Astrocyte of the spinal cord (primary cell): Measurements from ENCODE around the gene EIF5A2.
"Not testable (repeated sequence)": the region's sequence is repeated elsewhere in the genome, so short reads cannot be mapped to it uniquely, and the experiment has no call there.

Experiments
- DNase-seq: peaks from one replicate; pipeline ENCODE4 v3.0.0; 2011; ENCODE audit warnings: low read depth, low spot score
- H3K4me3 ChIP-seq: 2 replicates; pipeline ENCODE4 v1.5.1; 2011; ENCODE audit warnings: low read depth, mild to moderate bottlenecking, low read length, moderate library complexity
- in situ Hi-C: cut with HindIII; loops from 2 replicates; pipeline ENCODE4 v1.10.0; 2017; ENCODE audit warnings: low sequenced_read_pairs
- TF ChIP-seq, protein P1 (sequence below): IDR thresholded peaks from 2 replicates; pipeline ENCODE4 v1.5.1; 2012; ENCODE audit warnings: low read depth, mild to moderate bottlenecking, low read length, inconsistent platforms

Gene EIF5A2

DNA sequence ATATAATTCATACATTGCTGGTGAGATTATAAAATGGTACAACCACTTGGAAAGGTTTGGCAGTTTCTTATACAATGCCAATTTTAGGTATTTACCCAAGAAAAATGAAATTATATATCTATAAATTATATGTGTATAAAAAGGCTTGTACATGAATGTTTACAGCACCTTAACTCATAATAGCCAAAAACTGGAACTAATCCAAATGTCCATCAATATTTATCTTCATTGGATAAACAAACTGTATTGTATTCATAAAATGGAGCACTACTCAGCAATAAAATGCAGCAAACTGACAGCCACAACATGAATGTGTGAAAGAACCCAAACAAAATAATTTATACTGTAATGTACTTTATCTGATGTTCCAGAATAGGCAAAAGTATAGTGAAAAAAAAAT, 33.6 kb upstream of the EIF5A2 start:
- H3K4me3 ChIP-seq, result no peak overlapping the region
- in situ Hi-C loops, result no loop called here
- TF ChIP-seq, protein P1, sequence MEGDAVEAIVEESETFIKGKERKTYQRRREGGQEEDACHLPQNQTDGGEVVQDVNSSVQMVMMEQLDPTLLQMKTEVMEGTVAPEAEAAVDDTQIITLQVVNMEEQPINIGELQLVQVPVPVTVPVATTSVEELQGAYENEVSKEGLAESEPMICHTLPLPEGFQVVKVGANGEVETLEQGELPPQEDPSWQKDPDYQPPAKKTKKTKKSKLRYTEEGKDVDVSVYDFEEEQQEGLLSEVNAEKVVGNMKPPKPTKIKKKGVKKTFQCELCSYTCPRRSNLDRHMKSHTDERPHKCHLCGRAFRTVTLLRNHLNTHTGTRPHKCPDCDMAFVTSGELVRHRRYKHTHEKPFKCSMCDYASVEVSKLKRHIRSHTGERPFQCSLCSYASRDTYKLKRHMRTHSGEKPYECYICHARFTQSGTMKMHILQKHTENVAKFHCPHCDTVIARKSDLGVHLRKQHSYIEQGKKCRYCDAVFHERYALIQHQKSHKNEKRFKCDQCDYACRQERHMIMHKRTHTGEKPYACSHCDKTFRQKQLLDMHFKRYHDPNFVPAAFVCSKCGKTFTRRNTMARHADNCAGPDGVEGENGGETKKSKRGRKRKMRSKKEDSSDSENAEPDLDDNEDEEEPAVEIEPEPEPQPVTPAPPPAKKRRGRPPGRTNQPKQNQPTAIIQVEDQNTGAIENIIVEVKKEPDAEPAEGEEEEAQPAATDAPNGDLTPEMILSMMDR, result no peak
- no peak for DNase-seq

DNA sequence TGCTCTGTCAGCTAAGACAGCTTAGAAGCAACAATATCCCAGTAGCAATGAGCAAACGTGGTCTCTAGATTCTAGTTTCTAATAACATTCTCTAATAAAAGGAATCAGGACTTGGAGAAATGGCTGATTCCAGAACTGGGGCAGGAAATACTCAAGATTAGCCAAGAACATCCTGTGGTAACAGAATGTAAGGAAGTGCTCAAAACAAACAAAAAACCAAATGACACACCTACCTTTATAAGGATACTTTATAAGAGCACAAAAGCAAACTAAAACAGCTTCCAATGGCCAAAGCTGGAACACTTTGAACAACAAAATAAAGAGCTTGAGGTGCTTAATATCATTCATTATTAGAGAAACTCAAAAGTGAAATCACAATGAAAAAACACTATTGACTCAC, 33.1 kb upstream of the EIF5A2 start:
- TF ChIP-seq, protein P1, result no peak
- no peak for DNase-seq
- H3K4me3 ChIP-seq, result no peak overlapping the region
- in situ Hi-C loops, result no loop called here

GRCh38 chr3:170933039-170933438, 24.6 kb upstream of the EIF5A2 start:
- DNase-seq, result not testable (repeated sequence)

GRCh38 chr3:170923553-170923952, 15.1 kb upstream of the EIF5A2 start:
- DNase-seq, H3K4me3 ChIP-seq, in situ Hi-C loops: not testable (repeated sequence)

More at GRCh38 chr3:170933039-170933438, 24.6 kb upstream of the EIF5A2 start:
- in situ Hi-C loops, H3K4me3 ChIP-seq: not testable (repeated sequence)

DNA sequence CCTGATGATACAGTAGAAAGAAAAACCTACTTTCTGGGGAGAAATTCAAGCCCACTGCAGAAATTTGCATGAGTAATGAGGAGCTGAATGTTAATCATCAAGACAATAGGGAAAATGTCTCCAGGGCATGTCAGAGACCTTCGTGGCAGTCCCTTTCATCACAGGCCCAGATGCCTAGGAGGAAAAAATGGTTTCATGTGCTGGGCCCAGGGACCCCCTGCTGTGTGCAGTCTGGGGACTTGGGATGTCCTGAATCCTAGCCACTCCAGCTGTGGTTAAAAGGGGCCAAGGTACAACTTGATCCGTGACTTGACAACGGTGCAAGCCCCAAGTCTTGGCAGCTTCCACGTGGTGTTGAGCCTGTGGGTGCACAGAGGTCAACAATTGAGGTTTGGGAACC, 10.3 kb upstream of the EIF5A2 start:
- no peak for DNase-seq
- in situ Hi-C loops, result no loop called here
- TF ChIP-seq, protein P1, result no peak

GRCh38 chr3:170914690-170915089, 6.3 kb upstream of the EIF5A2 start:
- DNase-seq, result no peak
- TF ChIP-seq, protein P1, result no peak
- in situ Hi-C loops, result no loop called here
- H3K4me3 ChIP-seq, result no peak overlapping the region

More for the DNA sequence above, 10.3 kb upstream of the EIF5A2 start:
- no peak overlapping the region for H3K4me3 ChIP-seq

- H3K4me3 ChIP-seq, result no peak overlapping the region
- in situ Hi-C loops, result no loop called here
- DNase-seq, result no peak
- TF ChIP-seq, protein P1, result no peak
Observed at GRCh38 chr3:170914212-170914611, 5.8 kb upstream of the EIF5A2 start.

DNA sequence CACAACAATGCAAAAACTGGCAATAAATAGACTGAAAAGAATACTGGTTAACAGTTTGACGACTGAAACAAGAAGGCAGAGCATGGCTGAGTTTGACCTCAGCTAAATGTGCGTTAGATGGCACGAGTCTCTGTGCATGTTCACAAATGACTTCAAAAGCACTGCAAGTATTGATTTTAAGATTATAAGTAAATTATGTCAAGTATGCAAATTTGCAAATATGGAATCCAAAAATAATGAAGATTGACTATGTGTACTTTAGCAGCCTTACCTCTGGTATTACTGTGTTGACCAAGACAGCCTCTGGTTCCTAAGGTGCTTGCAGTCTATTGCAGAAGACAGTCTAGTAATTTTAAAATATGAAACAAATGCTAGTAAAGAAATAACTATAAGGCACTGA, 2.6 kb upstream of the EIF5A2 start:
- TF ChIP-seq, protein P1, result no peak
- DNase-seq, result no peak
- no peak overlapping the region for H3K4me3 ChIP-seq
- in situ Hi-C loops, result no loop called here
